Fibroblast of pulmonary artery (primary cell): ENCODE data around the gene PLK5.
"Not testable (repeated sequence)": the region's sequence is repeated elsewhere in the genome, so short reads cannot be mapped to it uniquely, and the experiment has no call there.

Experiments used
- DNase-seq: peaks from one replicate; pipeline ENCODE4 v3.0.0-alpha.2; 2010; ENCODE audit warnings: low read depth
- H3K4me3 ChIP-seq: replicated peaks from 2 replicates; pipeline ENCODE4 v1.5.1; 2011; ENCODE audit warnings: low read depth, mild to moderate bottlenecking, control low read depth, low read length, moderate library complexity
- CTCF ChIP-seq: IDR thresholded peaks from 2 replicates; pipeline ENCODE4 v1.5.1; 2011; ENCODE audit warnings: mild to moderate bottlenecking, control low read depth, low read length, inconsistent platforms; ENCODE audit errors: missing control alignments

PLK5 gene

GRCh38 chr19:1494115-1494815 is 29.6 kb upstream of the PLK5 start:
- H3K4me3 ChIP-seq: no peak overlapping the region
- no peak for TF ChIP-seq CTCF

DNA sequence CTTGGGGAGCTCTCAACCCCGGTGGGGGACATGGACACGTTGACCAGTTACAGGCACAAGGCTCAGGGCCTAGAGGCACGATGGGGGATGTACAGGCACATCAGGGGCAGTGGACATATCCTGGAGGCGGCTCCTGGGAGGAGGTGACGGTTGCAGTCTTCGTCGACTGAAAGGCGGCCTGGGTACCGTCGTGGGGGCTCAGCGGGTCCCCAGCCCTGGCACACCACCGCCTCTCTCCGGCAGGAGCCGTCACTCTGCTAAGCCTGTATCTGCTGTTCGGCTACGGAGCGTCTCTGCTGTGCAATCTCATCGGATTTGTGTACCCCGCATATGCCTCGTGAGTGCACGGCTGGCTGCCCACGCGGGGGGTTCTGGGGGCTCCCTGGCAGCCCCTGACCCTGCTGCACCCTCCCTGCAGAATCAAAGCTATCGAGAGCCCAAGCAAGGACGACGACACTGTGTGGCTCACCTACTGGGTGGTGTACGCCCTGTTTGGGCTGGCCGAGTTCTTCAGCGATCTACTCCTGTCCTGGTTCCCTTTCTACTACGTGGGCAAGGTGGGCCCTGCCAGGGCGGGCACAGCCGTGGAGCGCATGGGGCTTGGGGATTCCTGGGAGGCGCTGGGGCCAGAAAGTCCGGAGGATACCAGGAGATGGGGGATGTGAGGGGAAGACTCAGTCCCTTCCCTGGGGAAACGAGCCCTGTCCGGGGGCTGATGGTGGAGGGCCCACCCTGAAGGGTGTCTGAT is 28.7 kb upstream of the PLK5 start:
- no peak for TF ChIP-seq CTCF
- H3K4me3 ChIP-seq: no peak overlapping the region
- DNase-seq: no peak

More at GRCh38 chr19:1494115-1494815, 29.6 kb upstream of the PLK5 start:
- DNase-seq: no peak

GRCh38 chr19:1495799-1496713 is 27.8 kb upstream of the PLK5 start:
- no peak for DNase-seq
- TF ChIP-seq CTCF: no peak
- H3K4me3 ChIP-seq: no peak overlapping the region

- DNase-seq: no peak
- H3K4me3 ChIP-seq: no peak overlapping the region
- TF ChIP-seq CTCF: no peak
Observed at GRCh38 chr19:1496714-1497577, 26.9 kb upstream of the PLK5 start.

DNA sequence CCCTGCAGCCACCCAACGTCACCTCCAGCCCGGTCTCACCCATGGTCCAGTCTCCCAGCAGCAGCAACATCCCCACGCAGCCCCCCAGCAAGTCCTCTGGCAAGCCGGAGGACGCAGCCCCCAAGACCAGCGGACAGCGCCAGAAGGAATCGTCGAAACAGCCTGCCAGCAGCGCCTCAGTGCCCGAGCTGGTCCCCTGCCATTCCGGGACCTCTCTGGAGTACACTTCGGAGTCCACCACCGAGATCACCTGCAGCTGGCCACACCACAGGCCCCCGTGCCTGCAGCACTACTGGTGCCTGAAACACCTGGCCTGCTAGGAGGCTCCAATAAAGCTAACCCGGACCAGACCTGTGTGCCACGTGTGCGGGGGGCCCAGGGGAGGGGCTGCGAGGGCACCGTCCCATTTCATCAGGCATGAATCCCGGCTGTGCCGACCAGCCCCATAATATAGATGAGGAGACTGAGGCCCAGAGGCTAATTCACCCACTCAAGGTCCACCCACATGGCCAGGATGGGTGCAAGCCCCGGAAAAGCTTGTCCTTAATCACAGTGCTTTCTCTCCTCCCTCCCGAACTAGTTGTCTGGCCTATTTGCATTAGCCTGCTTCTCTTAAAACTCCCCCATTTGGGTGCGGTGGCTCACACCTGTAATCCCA is 26.2 kb upstream of the PLK5 start:
- H3K4me3 ChIP-seq: no peak overlapping the region
- no peak for DNase-seq
- no peak for TF ChIP-seq CTCF

- not testable (repeated sequence) for DNase-seq
Observed at GRCh38 chr19:1499231-1499630, 24.6 kb upstream of the PLK5 start.

More at GRCh38 chr19:1499231-1499630, 24.6 kb upstream of the PLK5 start:
- not testable (repeated sequence) for H3K4me3 ChIP-seq
